Mammary epithelial cell (primary cell): ENCODE results near the gene ASB8.

Experiments
- EZH2 ChIP-seq: IDR thresholded peaks from 2 replicates; pipeline ENCODE4 v1.6.1; 2012; ENCODE audit warnings: low read length, inconsistent platforms, borderline replicate concordance
- TF ChIP-seq, protein P1 (sequence below), 2 donors: IDR thresholded peaks in 1 of 2; conservative IDR thresholded peaks in 1 of 2; 2 replicates each; pipeline ENCODE4 v1.5.1; 2011 to 2012; ENCODE audit warnings: inconsistent platforms in 2 of 2, low read length in 2 of 2, mild to moderate bottlenecking in 2 of 2, control low read depth in 1 of 2, low read depth in 1 of 2; ENCODE audit not compliant: insufficient read depth in 1 of 2; ENCODE audit errors: extremely low read depth in 1 of 2

DNA sequence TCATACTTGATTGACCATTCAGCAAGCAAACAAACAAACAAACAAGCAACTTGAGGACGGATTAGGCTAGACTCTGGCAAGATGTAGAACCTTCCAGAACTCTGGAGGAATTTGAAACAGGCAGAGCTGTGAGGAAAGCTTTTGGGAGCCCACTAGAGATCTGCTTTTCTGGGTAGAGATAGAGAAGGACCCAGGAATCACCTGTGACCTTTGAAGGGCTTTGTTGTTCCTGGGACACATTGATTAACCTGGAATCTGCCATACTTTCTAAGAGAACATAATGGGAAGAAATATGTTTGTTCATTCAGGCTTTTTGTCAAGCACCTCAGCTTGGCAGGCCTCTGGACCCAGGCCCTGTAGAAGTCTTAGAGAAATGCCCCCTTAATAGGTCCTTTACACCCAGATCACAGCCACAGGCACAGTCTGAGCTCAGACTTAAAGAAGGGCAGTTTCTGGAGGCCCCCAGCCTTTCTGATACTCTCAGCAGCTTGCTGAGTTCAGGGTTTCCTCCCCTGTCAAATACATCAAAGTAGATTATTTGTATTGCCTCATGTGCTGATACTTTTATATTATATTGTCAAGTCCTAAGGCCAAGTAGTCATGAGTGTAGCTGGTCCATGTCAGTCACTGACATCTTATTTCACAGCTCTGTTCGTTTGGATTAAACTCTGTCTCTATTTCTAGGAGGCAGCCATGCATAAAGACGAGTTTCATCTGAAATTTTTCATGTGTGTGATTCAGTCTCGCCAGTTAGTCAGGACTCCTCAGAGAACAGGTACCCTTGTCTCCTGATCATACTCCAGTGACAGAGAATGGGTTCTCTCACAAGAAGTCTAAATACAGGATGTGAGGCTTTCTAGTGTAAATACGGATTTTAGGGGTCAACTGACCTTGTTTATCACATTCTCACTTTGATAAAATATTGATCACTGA is 50.4 kb downstream of the ASB8 start:
- TF ChIP-seq, protein P1, sequence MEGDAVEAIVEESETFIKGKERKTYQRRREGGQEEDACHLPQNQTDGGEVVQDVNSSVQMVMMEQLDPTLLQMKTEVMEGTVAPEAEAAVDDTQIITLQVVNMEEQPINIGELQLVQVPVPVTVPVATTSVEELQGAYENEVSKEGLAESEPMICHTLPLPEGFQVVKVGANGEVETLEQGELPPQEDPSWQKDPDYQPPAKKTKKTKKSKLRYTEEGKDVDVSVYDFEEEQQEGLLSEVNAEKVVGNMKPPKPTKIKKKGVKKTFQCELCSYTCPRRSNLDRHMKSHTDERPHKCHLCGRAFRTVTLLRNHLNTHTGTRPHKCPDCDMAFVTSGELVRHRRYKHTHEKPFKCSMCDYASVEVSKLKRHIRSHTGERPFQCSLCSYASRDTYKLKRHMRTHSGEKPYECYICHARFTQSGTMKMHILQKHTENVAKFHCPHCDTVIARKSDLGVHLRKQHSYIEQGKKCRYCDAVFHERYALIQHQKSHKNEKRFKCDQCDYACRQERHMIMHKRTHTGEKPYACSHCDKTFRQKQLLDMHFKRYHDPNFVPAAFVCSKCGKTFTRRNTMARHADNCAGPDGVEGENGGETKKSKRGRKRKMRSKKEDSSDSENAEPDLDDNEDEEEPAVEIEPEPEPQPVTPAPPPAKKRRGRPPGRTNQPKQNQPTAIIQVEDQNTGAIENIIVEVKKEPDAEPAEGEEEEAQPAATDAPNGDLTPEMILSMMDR (conservative IDR thresholded peaks at IDR 0.05 in 1 of 2, IDR thresholded peaks at IDR 0.05 in 1 of 2; ENCODE audit: extremely low read depth in 1 of 2, insufficient read depth in 1 of 2, low read depth in 1 of 2, low read length in 2 of 2) = no peak
- no peak for TF ChIP-seq EZH2
